Sigmoid colon (tissue), 4 donors: ENCODE data around the gene TM6SF1.

Experiments used
- CTCF ChIP-seq, 4 experiments: fragments of 450-650 bp in 3 of 4; fragments of 200-600 bp in 1 of 4; IDR thresholded peaks; one replicate each; pipeline ENCODE4 v1.5.1; 2016 to 2019; ENCODE audit warnings: antibody characterized with exemption in 4 of 4, mild to moderate bottlenecking in 3 of 4, moderate library complexity in 2 of 4
- EP300 ChIP-seq, 4 donors: sonication (generic); formaldehyde crosslinking; IDR thresholded peaks; one replicate each; pipeline ENCODE4 v1.6.1; 2017; ENCODE audit warnings: antibody characterized with exemption in 4 of 4
- POLR2A ChIP-seq, 2 donors: fragments of 450-650 bp; IDR thresholded peaks; one replicate each; pipeline ENCODE4 v1.6.1; 2016; ENCODE audit warnings: antibody characterized with exemption in 2 of 2, mild to moderate bottlenecking in 2 of 2, moderate library complexity in 2 of 2

- TF ChIP-seq POLR2A (IDR thresholded peaks at IDR 0.05) (no peak), CTCF (IDR thresholded peaks at IDR 0.05) (no peak), EP300 (IDR thresholded peaks at IDR 0.05) (no peak)
These were observed 19.9 kb upstream of the TM6SF1 start for GRCh38 chr15:83087576-83087975.
